Liver (tissue), 9 donors: ENCODE measurements around the gene SORL1. TPM values are rescaled to one million over a fixed set of nuclear protein-coding genes. Genes with fewer than 3 reads are reported as not detected.

Source experiments
- DNase-seq: peaks from one replicate; pipeline ENCODE4 v3.0.0-alpha.2; 2017; ENCODE audit warnings: low spot score
- H3K27ac ChIP-seq, 2 donors: one replicate each; pipeline ENCODE4 v1.7.0; 2013; ENCODE audit warnings: inconsistent platforms in 2 of 2, low read length in 2 of 2, control low read depth in 1 of 2, low read depth in 1 of 2, mild to moderate bottlenecking in 1 of 2
- H3K27me3 ChIP-seq, 4 donors: one replicate each; pipeline versions ENCODE4 v1.6.1 to v1.7.0; 2013; ENCODE audit warnings: low read length in 3 of 4, inconsistent platforms in 1 of 4, mild to moderate bottlenecking in 1 of 4, moderate library complexity in 1 of 4; ENCODE audit not compliant: control insufficient read depth in 4 of 4, insufficient read depth in 4 of 4
- H3K36me3 ChIP-seq, 4 donors: one replicate each; pipeline versions ENCODE4 v1.6.1 to v1.7.0; 2013; ENCODE audit warnings: low read length in 3 of 4, mild to moderate bottlenecking in 3 of 4, low read depth in 1 of 4, moderate library complexity in 1 of 4; ENCODE audit not compliant: control insufficient read depth in 4 of 4, insufficient read depth in 3 of 4
- H3K4me1 ChIP-seq, 4 donors: one replicate each; pipeline versions ENCODE4 v1.6.1 to v1.7.0; 2013; ENCODE audit warnings: low read length in 3 of 4, mild to moderate bottlenecking in 3 of 4, moderate library complexity in 1 of 4; ENCODE audit not compliant: control insufficient read depth in 4 of 4, insufficient read depth in 4 of 4
- H3K4me3 ChIP-seq, 3 donors: one replicate each; pipeline versions ENCODE4 v1.6.1 to v1.7.0; 2013; ENCODE audit warnings: low read length in 3 of 3, control low read depth in 1 of 3, low read depth in 1 of 3, mild to moderate bottlenecking in 1 of 3
- H3K9ac ChIP-seq, 2 donors: one replicate each; pipeline ENCODE4 v1.7.0; 2013; ENCODE audit warnings: low read length in 2 of 2, mild to moderate bottlenecking in 2 of 2, moderate library complexity in 2 of 2, control low read depth in 1 of 2, low read depth in 1 of 2
- H3K9me3 ChIP-seq, 4 donors: one replicate each; pipeline versions ENCODE4 v1.6.1 to v1.7.0; 2013; ENCODE audit warnings: low read length in 3 of 4; ENCODE audit not compliant: control insufficient read depth in 4 of 4
- ATF3 ChIP-seq: IDR thresholded peaks from 2 replicates; pipeline ENCODE4 v1.6.1; 2016; ENCODE audit warnings: antibody characterized with exemption
- CTCF ChIP-seq: fragments of 150-350 bp; IDR thresholded peaks from 2 replicates; pipeline ENCODE4 v1.5.1; 2017; ENCODE audit warnings: improper control_type of control experiment, low read depth, low read length; ENCODE audit not compliant: missing input control
- EGR1 ChIP-seq, 2 donors: IDR thresholded peaks; 2 replicates each; pipeline ENCODE4 v1.6.1; 2016 to 2018; ENCODE audit warnings: antibody characterized with exemption in 2 of 2, low read depth in 2 of 2
- FOXA1 ChIP-seq: IDR thresholded peaks from 2 replicates; pipeline ENCODE4 v1.6.1; 2016; ENCODE audit warnings: antibody characterized with exemption
- FOXA2 ChIP-seq: IDR thresholded peaks from 2 replicates; pipeline ENCODE4 v1.6.1; 2016; ENCODE audit warnings: antibody characterized with exemption
- GABPA ChIP-seq, 2 donors: IDR thresholded peaks in 1 of 2; conservative IDR thresholded peaks in 1 of 2; 2 replicates each; pipeline ENCODE4 v1.6.1; 2016; ENCODE audit warnings: antibody characterized with exemption in 2 of 2, mild to moderate bottlenecking in 1 of 2, moderate library complexity in 1 of 2
- HNF4A ChIP-seq, 2 donors: conservative IDR thresholded peaks; 2 replicates each; pipeline ENCODE4 v1.6.1; 2016; ENCODE audit warnings: antibody characterized with exemption in 2 of 2, mild to moderate bottlenecking in 2 of 2
- HNF4G ChIP-seq: IDR thresholded peaks from 2 replicates; pipeline ENCODE4 v1.6.1; 2016; ENCODE audit warnings: antibody characterized with exemption
- JUND ChIP-seq, 2 donors: IDR thresholded peaks; 2 replicates each; pipeline ENCODE4 v1.6.1; 2016; ENCODE audit warnings: antibody characterized with exemption in 2 of 2
- MAX ChIP-seq: IDR thresholded peaks from 2 replicates; pipeline ENCODE4 v1.6.1; 2016; ENCODE audit warnings: antibody characterized with exemption
- NR2F2 ChIP-seq: IDR thresholded peaks from 2 replicates; pipeline ENCODE4 v1.6.1; 2016; ENCODE audit warnings: antibody characterized with exemption
- RAD21 ChIP-seq, 2 donors: IDR thresholded peaks; 2 replicates each; pipeline ENCODE4 v1.6.1; 2016; ENCODE audit warnings: antibody characterized with exemption in 2 of 2, mild to moderate bottlenecking in 2 of 2
- REST ChIP-seq: IDR thresholded peaks from 2 replicates; pipeline ENCODE4 v1.6.1; 2016; ENCODE audit warnings: antibody characterized with exemption, mild to moderate bottlenecking
- RXRA ChIP-seq, 2 donors: IDR thresholded peaks; 2 replicates each; pipeline ENCODE4 v1.6.1; 2017 to 2018; ENCODE audit warnings: antibody characterized with exemption in 2 of 2, mild to moderate bottlenecking in 1 of 2
- SP1 ChIP-seq: IDR thresholded peaks from 2 replicates; pipeline ENCODE4 v1.6.1; 2018; ENCODE audit warnings: antibody characterized with exemption, mild to moderate bottlenecking
- TAF1 ChIP-seq: conservative IDR thresholded peaks from 2 replicates; pipeline ENCODE4 v1.6.1; 2016; ENCODE audit warnings: antibody characterized with exemption, mild to moderate bottlenecking
- YY1 ChIP-seq: IDR thresholded peaks from 2 replicates; pipeline ENCODE4 v1.6.1; 2016; ENCODE audit warnings: antibody characterized with exemption, mild to moderate bottlenecking
- ZBTB33 ChIP-seq: IDR thresholded peaks from 2 replicates; pipeline ENCODE4 v1.6.1; 2016; ENCODE audit warnings: antibody characterized with exemption
- whole genome bisulfite sequencing: extraction: QIAGEN DNeasy Blood & Tissue Kit; methylation state at CpG from one replicate; pipeline ENCODE4 v1.1.7; 2013; 5-methylcytosine and 5-hydroxymethylcytosine counted together
- polyA plus RNA-seq, 2 donors: library from polyadenylated mRNA; stranded (reverse) in 1 of 2; unstranded in 1 of 2; fragments of 200-250 nt in 1 of 2; fragments of >200 nt in 1 of 2; fragmentation: Nextera tagmentation in 1 of 2; extraction: Ambion mirVana in 1 of 2; gene quantifications; one replicate each; pipeline versions ENCODE4 v1.2.1 to v1.2.3, GENCODE V29; 2013 to 2015
- total RNA-seq, 2 donors: library from RNA; depleted of rRNA; stranded (reverse); fragments of >200 nt; gene quantifications; one replicate each; pipeline ENCODE4 v1.2.3, GENCODE V29; 2014
- donor health status: healthy.
- donor health status: healthy.
- donor health status: healthy.
- donor health status: healthy.
- donor health status: healthy.

Gene SORL1
- total and polyA plus RNA-seq, 4 donors: 14.6 to 124 (median 25.4) TPM

- Histone ChIP-seq H3K36me3 (no peaks in the 10 kb centered on the region), H3K4me1 (no peaks in the 10 kb centered on the region), H3K4me3 (no peak overlapping the region), H3K27ac (no peak overlapping the region), H3K27me3 (no peaks in the 10 kb centered on the region), H3K9me3 (no peaks in the 10 kb centered on the region), H3K9ac (no peak overlapping the region)
- TF ChIP-seq SP1 (no peak), JUND (IDR thresholded peaks at IDR 0.05) (no peak), NR2F2 (no peak), TAF1 (no peak), FOXA1 (no peak), REST (no peak)
- 61% methylated on average over 19 of the region's 19 CpGs for WGBS
- DNase-seq: no peak
Measured at GRCh38 chr11:121671283-121672168, 219.4 kb downstream of the SORL1 start.

- 67% methylated on average over 13 of the region's 13 CpGs for WGBS
- no peaks in the 10 kb centered on the region for H3K36me3 ChIP-seq
Measured at GRCh38 chr11:121672630-121673487, 220.7 kb downstream of the SORL1 start.

More at GRCh38 chr11:121672630-121673487, 220.7 kb downstream of the SORL1 start:
- H3K4me1 ChIP-seq: no peaks in the 10 kb centered on the region
- no peak for TF ChIP-seq YY1
- no peak for TF ChIP-seq EGR1 (IDR thresholded peaks at IDR 0.05; ENCODE audit: low read depth in 2 of 2)
- no peak for TF ChIP-seq REST
- no peak for TF ChIP-seq RXRA (IDR thresholded peaks at IDR 0.05)
- TF ChIP-seq JUND (IDR thresholded peaks at IDR 0.05): no peak
- no peak for TF ChIP-seq ZBTB33
- TF ChIP-seq CTCF: no peak
- no peak for TF ChIP-seq MAX
- TF ChIP-seq NR2F2: no peak
- no peak for TF ChIP-seq HNF4G
- no peak for TF ChIP-seq FOXA2
- TF ChIP-seq ATF3: no peak
- TF ChIP-seq RAD21 (IDR thresholded peaks at IDR 0.05): no peak
- TF ChIP-seq GABPA (IDR thresholded peaks at IDR 0.05 in 1 of 2, conservative IDR thresholded peaks at IDR 0.05 in 1 of 2): no peak
- TF ChIP-seq FOXA1: no peak
- no peak for TF ChIP-seq TAF1
- TF ChIP-seq HNF4A (conservative IDR thresholded peaks at IDR 0.05): no peak
- no peak for TF ChIP-seq SP1
- no peak overlapping the region for H3K27ac ChIP-seq
- H3K4me3 ChIP-seq: no peak overlapping the region
- H3K9me3 ChIP-seq: no peaks in the 10 kb centered on the region
- H3K27me3 ChIP-seq: no peaks in the 10 kb centered on the region
- no peak overlapping the region for H3K9ac ChIP-seq
- no peak for DNase-seq
